Stimulated activated CD8-positive, alpha-beta memory T cell treated with anti-CD3 and anti-CD28 coated beads, Interleukin-4, amount 100 ng/mL, for 48 hours (primary cell): ENCODE results near the gene BACH2.
"Not testable (repeated sequence)": the region's sequence is repeated elsewhere in the genome, so short reads cannot be mapped to it uniquely, and the experiment has no call there.

Experiments used
- DNase-seq: peaks from one replicate; pipeline ENCODE4 v3.0.0-alpha.2; 2020

The BACH2 gene

DNA sequence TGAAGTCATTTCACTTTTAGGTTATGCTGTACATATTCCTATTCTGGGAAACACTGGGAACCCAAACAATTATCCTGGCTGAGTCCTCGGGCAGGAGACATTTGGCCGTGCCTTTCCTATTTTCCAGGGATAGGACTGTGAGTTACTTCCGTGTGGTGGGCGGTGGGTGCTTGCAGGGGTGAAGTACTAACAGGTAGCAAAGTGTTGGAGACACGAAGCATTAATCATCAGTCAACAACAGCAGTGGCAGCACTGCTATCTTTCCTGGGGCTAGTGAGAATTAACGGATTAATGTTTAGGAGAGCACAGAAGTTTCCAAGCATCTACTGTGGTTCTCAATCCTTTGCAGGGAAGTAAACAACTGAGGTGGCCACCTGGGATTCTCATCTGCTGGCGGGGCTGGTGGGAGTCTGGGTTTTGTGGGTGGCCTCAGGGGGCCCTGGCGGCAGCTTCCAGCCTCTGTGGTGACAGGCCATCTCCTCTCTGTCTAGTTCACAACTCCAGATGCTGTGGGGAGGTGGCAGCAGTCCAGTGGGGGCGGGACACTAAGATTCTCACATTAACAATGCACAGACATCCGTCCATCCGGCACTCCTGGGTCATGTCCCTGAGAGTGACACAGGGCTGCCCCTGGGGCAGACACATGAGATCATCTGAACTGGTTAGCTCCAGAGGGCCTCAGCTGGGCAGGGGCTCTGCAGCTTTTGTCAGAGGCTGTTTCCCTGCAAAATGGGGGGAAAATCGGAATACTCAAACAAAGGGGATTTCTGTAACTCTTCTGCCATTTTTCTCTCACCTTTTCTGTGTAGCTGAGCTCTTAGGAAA lies 311.5 kb downstream of the BACH2 start:
- no peak for DNase-seq

DNA sequence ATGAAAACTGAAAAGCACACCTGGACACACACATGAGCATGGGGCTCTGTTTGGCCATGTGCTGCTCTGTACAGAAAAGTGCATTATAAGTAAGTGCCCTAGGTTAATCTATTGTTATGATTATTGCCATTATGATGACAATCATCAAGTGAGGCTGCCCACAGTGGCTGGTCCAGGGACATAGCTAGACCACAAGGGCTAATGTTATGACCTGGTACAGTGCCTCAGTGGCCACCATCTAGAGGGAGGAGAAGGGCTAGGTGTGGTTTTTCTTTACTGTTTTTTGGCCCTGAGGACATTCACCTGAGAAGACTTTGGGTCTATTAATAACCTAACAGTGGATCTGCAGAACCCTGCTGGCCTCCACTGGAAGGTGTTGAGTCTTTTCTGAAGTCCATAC lies 316.3 kb downstream of the BACH2 start:
- DNase-seq = no peak

- no peak for DNase-seq
These were observed 317.0 kb downstream of the BACH2 start for GRCh38 chr6:89979481-89980119.

GRCh38 chr6:89978749-89979145 lies 317.9 kb downstream of the BACH2 start:
- no peak for DNase-seq

DNA sequence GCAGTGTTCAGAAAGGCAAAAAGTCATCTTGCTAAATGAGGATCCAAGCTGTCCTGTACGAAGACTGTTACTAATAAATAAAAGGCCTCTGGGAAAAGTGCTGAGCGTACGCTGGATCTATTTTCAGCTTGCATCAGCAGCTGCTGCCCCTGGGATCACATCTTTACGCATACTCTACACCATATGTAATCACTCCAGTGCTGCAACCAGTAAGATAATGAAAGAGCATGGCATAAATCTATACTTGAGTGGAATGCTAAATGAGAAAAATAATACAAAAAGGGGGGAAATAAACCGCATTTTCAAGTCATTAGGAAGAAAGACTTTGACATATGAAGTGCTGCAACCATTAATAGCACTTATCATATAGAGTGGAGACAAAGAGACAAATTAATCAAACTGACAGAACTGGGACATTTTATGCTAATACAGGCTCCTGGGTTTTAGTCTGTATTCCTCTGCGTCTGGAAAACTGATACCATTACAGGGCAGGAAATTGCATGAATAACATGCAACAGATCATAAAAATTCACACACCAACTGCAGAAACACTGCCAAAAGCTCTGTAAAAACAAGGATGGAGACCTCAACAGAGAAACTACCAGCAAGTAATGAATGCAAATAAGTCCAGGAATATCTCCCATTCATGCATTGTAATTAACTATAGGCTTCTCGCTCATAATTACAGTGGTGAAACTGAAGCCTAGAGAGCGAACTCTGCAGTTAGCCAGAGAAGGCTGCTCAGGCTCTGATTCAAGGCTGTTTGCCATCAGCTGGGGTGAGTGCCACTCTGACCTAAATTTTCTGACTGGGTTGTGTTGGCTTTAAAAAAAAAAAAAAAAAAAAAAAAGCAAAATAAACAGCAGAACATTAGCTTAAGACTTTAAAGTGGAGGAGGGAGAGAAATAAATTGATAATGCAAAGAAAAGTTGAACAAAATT lies 318.6 kb downstream of the BACH2 start:
- DNase-seq = no peak

- no peak for DNase-seq
These were observed 320.0 kb downstream of the BACH2 start for GRCh38 chr6:89976694-89977020.

GRCh38 chr6:89975991-89976693 lies 320.5 kb downstream of the BACH2 start:
- no peak for DNase-seq

GRCh38 chr6:89975366-89975765 lies 321.3 kb downstream of the BACH2 start:
- no peak for DNase-seq

- DNase-seq = no peak
These were observed 321.8 kb downstream of the BACH2 start for GRCh38 chr6:89974834-89975233.

GRCh38 chr6:89972025-89972381 lies 324.6 kb downstream of the BACH2 start:
- no peak for DNase-seq

DNA sequence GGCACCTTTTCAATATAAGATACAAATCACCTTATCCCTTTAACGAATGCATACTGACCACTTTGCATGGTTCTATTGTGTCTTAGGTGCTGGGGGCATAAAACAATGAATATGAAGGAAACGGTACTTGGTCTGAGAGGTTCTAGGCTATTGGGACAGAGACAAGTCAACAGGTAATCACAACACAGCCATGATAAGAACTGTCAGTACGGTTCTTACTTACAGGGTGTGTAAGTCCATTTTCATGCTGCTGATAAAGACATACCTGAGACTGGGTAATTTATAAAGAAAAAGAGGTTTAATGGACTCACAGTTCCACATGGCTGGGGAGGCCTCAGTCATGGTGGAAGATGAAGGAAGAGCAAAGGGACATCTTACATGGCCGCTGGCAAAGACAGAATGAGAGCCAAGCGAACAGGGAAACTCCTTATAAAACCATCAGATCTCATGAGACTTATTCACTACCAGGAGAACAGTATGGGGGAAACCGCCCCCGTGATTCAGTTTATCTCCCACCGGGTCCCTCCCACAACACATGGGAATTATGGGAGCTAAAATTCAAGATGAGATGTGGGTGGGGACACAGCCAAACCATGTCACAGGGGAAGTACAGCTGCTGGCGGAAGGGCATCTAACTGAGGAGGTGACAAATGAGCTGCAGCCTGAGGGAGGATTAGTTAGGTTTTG lies 325.2 kb downstream of the BACH2 start:
- DNase-seq = not testable (repeated sequence)

DNA sequence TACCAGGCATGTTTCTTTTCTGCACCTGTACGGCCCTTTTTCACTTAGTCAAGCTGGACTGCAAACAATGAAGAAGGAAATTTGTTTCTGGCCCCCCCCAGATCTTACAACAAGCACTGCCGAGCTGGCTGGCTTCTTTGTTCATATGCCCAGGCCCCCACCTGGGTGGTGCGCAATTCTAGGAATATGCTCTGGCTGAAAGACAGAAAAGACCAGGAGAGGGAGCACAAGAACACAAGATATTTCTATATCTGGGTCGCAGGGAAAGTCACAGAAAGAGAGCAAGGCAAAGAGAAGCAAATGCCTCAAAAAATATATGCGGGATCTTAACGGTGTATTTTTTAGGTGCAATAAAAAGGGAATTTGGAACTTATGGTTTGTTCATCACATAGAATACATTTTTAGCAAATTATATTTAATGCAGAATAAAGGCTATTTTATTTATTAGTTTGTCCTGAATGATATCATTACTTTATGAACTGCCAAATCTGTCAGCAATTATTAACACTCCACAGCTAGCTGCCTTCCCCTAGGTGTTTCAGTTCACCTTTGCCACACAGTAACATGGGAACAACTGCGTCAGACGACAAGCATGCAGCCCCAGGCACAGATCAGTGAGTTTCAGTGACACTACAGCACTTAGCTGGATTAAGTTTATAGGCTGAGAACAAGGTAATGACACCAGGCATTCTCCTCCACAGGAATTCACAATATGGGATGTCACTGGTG lies 325.9 kb downstream of the BACH2 start:
- no peak for DNase-seq

- no peak for DNase-seq
These were observed 326.6 kb downstream of the BACH2 start for GRCh38 chr6:89970072-89970471.

DNA sequence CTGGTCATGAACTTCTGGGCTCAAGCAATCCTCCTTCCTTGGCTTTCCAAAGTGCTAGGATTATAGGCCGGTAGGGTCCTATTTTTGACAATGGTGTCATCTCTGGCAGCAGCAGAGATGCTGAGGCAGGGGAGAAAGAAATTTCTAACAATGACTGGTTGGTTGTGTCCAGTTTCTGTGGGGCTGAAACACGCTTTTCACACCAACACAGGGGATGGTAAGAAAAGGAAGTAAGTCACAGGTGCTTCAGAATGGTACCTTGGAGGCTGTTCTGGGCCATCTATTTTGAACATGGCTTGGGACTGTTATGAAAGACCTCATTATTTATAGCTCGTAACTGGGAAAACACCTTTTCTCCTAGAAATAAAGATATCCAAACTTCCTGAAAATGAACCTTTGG lies 329.7 kb downstream of the BACH2 start:
- no peak for DNase-seq

GRCh38 chr6:89966228-89966544 lies 330.5 kb downstream of the BACH2 start:
- DNase-seq = no peak

DNA sequence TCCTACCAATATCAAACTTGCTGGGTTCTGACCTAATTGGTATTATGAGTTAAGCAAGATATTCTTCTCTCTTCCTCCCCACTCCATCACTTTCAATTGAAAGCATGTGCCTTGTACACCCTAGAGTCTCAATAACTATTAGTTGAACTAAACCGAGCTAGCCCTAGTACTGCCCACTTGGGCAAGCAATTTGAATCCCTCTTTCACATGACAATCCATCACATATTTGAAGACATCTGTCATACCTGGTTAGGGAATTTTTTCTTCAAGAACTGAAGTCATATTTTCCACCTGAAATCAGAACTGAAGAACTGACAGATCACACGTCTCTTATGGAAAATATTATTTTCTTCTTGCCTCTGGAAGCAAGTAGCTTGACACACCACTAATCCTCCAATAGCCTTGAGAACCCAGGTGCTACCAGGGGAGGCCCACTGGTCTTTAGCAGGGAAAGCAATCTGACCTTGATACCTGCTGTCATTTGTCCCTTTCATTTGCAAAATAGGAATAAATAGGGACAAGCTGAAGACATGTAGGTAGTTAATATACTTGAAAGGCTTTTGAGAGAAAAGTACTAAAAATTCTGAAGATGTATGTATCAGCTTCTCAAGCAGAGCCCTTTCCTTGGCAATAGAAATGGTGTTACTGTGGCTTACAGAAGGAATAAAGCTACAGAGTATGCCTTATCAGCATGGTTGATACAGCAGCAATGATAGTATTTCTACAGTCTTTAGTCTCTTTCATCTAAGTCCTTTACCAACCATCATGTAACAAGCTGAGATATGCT lies 331.0 kb downstream of the BACH2 start:
- DNase-seq = no peak

- DNase-seq = no peak
These were observed 333.3 kb downstream of the BACH2 start for GRCh38 chr6:89963391-89963790.

- DNase-seq = no peak
These were observed 335.2 kb downstream of the BACH2 start for GRCh38 chr6:89961481-89961880.

DNA sequence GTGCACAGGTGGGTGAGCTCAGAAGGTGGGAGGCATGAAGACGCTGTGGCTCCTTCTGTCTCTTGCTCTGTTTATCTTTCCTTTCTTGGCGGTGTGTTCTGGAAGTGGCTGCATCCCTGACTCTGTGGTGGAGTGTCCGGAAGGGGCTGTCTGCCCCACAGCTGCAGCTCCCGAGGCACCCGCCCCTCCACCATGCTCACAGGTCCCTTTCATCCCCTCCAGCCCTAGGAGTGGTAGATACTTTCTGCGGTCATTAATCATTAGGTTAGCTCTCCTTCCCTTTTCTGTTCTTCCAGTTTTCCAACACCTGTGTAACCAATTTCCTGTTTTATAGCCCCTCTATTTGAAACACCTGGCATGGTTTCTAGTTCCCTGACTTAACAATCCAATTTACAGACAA lies 336.8 kb downstream of the BACH2 start:
- no peak for DNase-seq

GRCh38 chr6:89956182-89956581 lies 340.5 kb downstream of the BACH2 start:
- peak; percentile 70 for DNase-seq

GRCh38 chr6:89955364-89955763 lies 341.3 kb downstream of the BACH2 start:
- DNase-seq = peak; percentile 22
